ENCODE results near the gene NOP16.

Gene NOP16

GRCh38 chr5:176342766-176343458, 45.5 kb downstream of the NOP16 start:
- no peak for TF ChIP-seq POLR2A (IDR thresholded peaks at IDR 0.05; ENCODE audit: low read depth, low read length)
- DNase-seq (ENCODE audit: insufficient read length, low spot score) (no peak), FAIRE-seq (no peak)

GRCh38 chr5:176342158-176342483, 46.3 kb downstream of the NOP16 start:
- TF ChIP-seq POLR2A (IDR thresholded peaks at IDR 0.05; ENCODE audit: low read depth, low read length) = no peak
- FAIRE-seq = no peak
- no peak for DNase-seq (ENCODE audit: insufficient read length, low spot score)

- TF ChIP-seq POLR2A (IDR thresholded peaks at IDR 0.05; ENCODE audit: low read depth, low read length) = no peak
- DNase-seq (ENCODE audit: insufficient read length, low spot score) (no peak), FAIRE-seq (no peak)
These were observed 46.9 kb downstream of the NOP16 start for GRCh38 chr5:176341325-176342157.

GRCh38 chr5:176339304-176339703, 49.1 kb downstream of the NOP16 start:
- DNase-seq (ENCODE audit: insufficient read length, low spot score) (no peak), FAIRE-seq (no peak)
- TF ChIP-seq POLR2A (IDR thresholded peaks at IDR 0.05; ENCODE audit: low read depth, low read length) = no peak

- DNase-seq (ENCODE audit: insufficient read length, low spot score) (no peak), FAIRE-seq (no peak)
- TF ChIP-seq POLR2A (IDR thresholded peaks at IDR 0.05; ENCODE audit: low read depth, low read length) = no peak
These were observed 50.5 kb downstream of the NOP16 start for GRCh38 chr5:176337913-176338312.

GRCh38 chr5:176334031-176334770, 54.2 kb downstream of the NOP16 start:
- DNase-seq (ENCODE audit: insufficient read length, low spot score) = no peak
- FAIRE-seq = no peak
- no peak for TF ChIP-seq POLR2A (IDR thresholded peaks at IDR 0.05; ENCODE audit: low read depth, low read length)
